Calu3 (cell line): ENCODE measurements around the gene ASB9. TPM values are rescaled to one million over a fixed set of nuclear protein-coding genes. Genes with fewer than 3 reads are reported as not detected.

Experiments
- BruUV-seq: library from RNA; stranded (reverse); fragments of 400-500 nt; replicated peaks from 2 replicates; lab custom pipeline; 2021; lab: Mats Ljungman, UMichigan
- CTCF ChIA-PET: fragments of 300-600 bp; sonication (Branson Sonifier 250); formaldehyde crosslinking; loops from one replicate; lab custom pipeline; 2022; ENCODE audit warnings: antibody characterized with exemption; lab: Charles Lee
- DNase-seq: peaks from one replicate; pipeline ENCODE4 v3.0.0; 2022
- H3K27ac Mint-ChIP-seq: one replicate; pipeline ENCODE4 v1.8.0; 2022; ENCODE audit warnings: mixed read lengths; ENCODE audit not compliant: unreplicated experiment
- H3K27me3 Mint-ChIP-seq: one replicate; pipeline ENCODE4 v1.8.0; 2022; ENCODE audit warnings: mixed read lengths; ENCODE audit not compliant: unreplicated experiment
- H3K36me3 Mint-ChIP-seq: one replicate; pipeline ENCODE4 v1.8.0; 2022; ENCODE audit warnings: mild to moderate bottlenecking, moderate library complexity, mixed read lengths; ENCODE audit not compliant: insufficient read depth, unreplicated experiment
- H3K4me1 Mint-ChIP-seq: one replicate; pipeline ENCODE4 v1.8.0; 2022; ENCODE audit warnings: mild to moderate bottlenecking, low read depth, mixed read lengths; ENCODE audit not compliant: unreplicated experiment
- H3K4me3 Mint-ChIP-seq: one replicate; pipeline ENCODE4 v1.8.0; 2022; ENCODE audit warnings: mild to moderate bottlenecking, low read depth, moderate library complexity, mixed read lengths; ENCODE audit not compliant: unreplicated experiment
- H3K9me3 Mint-ChIP-seq: one replicate; pipeline ENCODE4 v1.8.0; 2022; ENCODE audit warnings: low read depth, mixed read lengths; ENCODE audit not compliant: unreplicated experiment
- intact Hi-C: fragments of 100-400 bp; cut with micrococcal nuclease; formaldehyde crosslinking; loops from one replicate; pipeline ENCODE4 v1.10.0; 2022; ENCODE audit not compliant: unreplicated experiment
- total RNA-seq: library from RNA; stranded (reverse); gene quantifications from 2 replicates; pipeline ENCODE4 v1.2.3, GENCODE V29; 2022
- TF ChIP-seq, protein P1 (sequence below): fragments of 200-600 bp; IDR thresholded peaks from one replicate; pipeline ENCODE4 v1.8.0; 2022; ENCODE audit warnings: antibody characterized with exemption; ENCODE audit not compliant: unreplicated experiment

ASB9 gene
- total RNA-seq, 1 experiment from 2014 or later, result 12.2 TPM

DNA sequence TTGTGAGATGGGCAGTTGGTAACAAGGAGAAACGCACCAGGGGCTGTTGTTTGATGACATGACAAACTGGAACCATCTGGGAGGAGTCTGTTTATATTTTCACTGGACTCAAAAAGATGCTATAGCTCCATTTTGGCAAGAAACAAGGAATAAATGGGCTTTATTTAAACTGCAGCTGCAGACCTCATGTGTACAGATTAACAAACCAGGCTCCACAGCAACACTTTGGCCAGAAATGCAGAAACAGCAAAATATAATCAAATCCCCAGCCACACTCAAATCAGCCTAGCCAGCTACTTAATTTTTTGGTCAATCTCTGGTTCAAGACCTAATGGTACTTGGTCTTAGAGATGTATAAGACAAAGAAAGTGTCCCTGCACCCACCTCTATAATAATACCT, 52.7 kb downstream of the ASB9 start:
- CTCF ChIA-PET, result interaction anchor here (0.8 to 0.9 kb wide), 2 partner anchors 10 to 26 kb away, joined by 3 read pairs; no protein-coding TSS in a partner anchor
- BruUV-seq, result no TSS peak
- TF ChIP-seq, protein P1, sequence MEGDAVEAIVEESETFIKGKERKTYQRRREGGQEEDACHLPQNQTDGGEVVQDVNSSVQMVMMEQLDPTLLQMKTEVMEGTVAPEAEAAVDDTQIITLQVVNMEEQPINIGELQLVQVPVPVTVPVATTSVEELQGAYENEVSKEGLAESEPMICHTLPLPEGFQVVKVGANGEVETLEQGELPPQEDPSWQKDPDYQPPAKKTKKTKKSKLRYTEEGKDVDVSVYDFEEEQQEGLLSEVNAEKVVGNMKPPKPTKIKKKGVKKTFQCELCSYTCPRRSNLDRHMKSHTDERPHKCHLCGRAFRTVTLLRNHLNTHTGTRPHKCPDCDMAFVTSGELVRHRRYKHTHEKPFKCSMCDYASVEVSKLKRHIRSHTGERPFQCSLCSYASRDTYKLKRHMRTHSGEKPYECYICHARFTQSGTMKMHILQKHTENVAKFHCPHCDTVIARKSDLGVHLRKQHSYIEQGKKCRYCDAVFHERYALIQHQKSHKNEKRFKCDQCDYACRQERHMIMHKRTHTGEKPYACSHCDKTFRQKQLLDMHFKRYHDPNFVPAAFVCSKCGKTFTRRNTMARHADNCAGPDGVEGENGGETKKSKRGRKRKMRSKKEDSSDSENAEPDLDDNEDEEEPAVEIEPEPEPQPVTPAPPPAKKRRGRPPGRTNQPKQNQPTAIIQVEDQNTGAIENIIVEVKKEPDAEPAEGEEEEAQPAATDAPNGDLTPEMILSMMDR, result no peak

DNA sequence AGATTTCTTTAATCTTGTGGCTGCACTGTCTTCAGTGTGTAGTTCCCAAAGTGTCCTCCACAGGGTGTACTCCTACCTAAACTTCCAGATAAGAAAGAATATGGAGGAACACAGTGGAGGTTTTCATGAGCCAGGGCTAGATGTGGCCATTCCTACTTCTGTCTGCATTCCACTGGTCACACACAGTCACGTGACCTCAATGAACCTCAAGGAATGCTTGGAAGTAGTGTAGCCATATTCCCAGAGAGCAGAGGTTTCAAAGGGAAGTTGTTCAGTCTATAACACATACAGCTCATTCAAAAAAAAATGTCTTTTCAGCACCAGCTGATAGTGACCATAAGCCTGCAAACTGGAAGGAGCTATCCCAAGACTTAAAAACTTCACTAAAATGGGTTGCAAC, 53.6 kb downstream of the ASB9 start:
- Mint-ChIP-seq H3K27ac (no peak overlapping the region), H3K4me3 (no peak overlapping the region), H3K27me3 (no peaks in the 10 kb centered on the region), H3K9me3 (no peaks in the 10 kb centered on the region), H3K36me3 (no peaks in the 10 kb centered on the region), H3K4me1 (no peaks in the 10 kb centered on the region)
- TF ChIP-seq, protein P1, result no peak
- DNase-seq, result no peak
- BruUV-seq, result no TSS peak
- CTCF ChIA-PET, result interaction anchor here (0.9 kb wide), 1 partner anchor 11 kb away, joined by 3 read pairs; no protein-coding TSS in a partner anchor
- intact Hi-C loops, result no loop called here

More for the DNA sequence above, 52.7 kb downstream of the ASB9 start:
- Mint-ChIP-seq H3K27ac (no peak overlapping the region), H3K36me3 (no peaks in the 10 kb centered on the region), H3K27me3 (no peaks in the 10 kb centered on the region), H3K9me3 (no peaks in the 10 kb centered on the region), H3K4me3 (no peak overlapping the region), H3K4me1 (no peaks in the 10 kb centered on the region)
- no peak for DNase-seq
- intact Hi-C loops, result no loop called here

DNA sequence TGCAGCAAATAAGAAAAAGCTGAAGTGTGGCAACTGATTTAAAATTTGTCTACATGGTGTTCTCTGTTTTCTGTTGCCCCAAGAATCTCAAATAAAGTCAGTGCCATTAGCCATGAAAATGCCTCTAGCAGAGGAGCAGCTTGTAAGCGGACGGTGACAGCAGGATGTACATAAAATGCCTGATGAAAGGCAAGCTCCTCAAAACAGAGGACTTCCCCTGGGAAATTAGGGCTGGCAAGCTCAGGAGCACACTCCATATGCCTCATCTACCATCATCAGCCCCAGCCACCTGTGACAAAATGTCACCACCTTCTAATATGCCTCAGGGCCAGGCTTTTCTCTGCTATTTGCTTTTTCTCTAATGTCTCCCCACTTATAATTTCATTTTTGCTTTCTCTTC, 54.5 kb downstream of the ASB9 start:
- intact Hi-C loops, result no loop called here
- Mint-ChIP-seq H3K9me3 (no peaks in the 10 kb centered on the region), H3K36me3 (no peaks in the 10 kb centered on the region), H3K4me1 (no peaks in the 10 kb centered on the region), H3K4me3 (no peak overlapping the region), H3K27ac (no peak overlapping the region), H3K27me3 (no peaks in the 10 kb centered on the region)
- BruUV-seq, result no TSS peak
- TF ChIP-seq, protein P1, result no peak
- CTCF ChIA-PET, result no interaction called here
- DNase-seq, result no peak

DNA sequence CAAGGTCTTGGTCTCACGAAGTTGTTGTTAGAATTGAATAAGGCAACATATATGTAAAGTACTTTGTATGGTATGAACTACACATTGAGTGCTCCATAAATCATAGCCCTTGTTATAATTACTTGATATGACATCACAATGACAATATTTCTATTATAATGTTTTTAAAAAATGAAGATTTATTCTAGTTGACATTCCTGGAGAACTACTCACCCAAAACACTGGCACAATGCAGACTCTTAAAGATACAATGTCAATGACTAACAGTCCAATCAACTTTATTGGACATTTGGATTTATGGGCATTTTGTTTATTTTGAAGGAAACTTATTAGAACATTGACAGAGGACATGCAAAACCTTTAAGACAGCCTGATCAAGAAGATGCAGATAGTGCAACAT, 55.3 kb downstream of the ASB9 start:
- Mint-ChIP-seq H3K36me3 (no peaks in the 10 kb centered on the region), H3K27ac (no peak overlapping the region), H3K9me3 (no peaks in the 10 kb centered on the region), H3K4me3 (no peak overlapping the region), H3K4me1 (no peaks in the 10 kb centered on the region), H3K27me3 (no peaks in the 10 kb centered on the region)
- TF ChIP-seq, protein P1, result no peak
- BruUV-seq, result no TSS peak
- DNase-seq, result no peak
- CTCF ChIA-PET, result no interaction called here
- intact Hi-C loops, result no loop called here
